SW 1271 (cell line): Measurements from ENCODE around the gene SIRT2.
"Not testable (repeated sequence)": the region's sequence is repeated elsewhere in the genome, so short reads cannot be mapped to it uniquely, and the experiment has no call there.

Experiments
- DNase-seq, 2 experiments: peaks; one replicate each; lab custom pipeline; 2025; lab: John Stamatoyannopoulos, UW

SIRT2 gene

GRCh38 chr19:38898788-38899446 lies 501 bp downstream of the SIRT2 start:
- DNase-seq: no peak

DNA sequence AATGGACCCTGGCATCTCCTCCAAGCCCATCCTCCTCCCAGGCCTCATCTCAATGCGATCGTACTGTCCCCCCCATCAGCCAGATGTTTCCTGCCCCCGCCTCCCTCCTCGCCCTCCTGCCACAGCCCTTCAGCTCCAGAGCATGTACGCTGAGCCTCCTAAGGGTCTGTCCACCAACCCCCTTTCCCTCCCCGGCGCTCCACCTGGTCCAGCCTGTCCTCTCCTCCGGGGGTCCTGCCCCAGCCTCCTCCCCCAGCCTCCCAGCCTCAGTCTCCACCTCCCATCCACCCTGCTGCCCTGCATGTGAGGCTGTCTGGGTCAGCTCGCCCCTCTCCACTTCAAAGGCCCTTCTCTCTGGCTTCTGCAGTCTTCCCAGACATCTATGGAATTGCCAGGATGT lies 4.5 kb downstream of the SIRT2 start:
- DNase-seq: no peak

DNA sequence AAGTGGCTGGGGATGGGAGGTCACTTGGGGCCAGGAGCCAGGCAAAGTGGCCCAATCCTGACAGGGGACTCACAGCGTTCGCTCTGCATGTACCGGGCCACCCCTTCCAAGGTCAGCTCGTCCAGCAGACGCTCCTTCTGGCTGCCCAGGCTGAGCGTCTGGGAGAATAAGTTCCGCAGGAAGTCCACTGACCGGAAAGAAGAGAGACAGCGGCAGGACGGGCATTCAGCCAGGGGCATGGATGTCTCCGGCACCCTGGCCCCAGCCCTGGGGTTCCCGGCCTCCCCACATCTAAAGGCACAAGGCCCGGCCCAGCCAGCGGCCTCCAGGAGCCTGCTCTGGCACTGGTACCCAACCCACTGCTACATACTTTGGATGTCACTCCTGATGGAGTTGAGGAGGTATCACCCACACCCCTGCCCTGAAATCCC lies 6.1 kb downstream of the SIRT2 start:
- no peak for DNase-seq

DNA sequence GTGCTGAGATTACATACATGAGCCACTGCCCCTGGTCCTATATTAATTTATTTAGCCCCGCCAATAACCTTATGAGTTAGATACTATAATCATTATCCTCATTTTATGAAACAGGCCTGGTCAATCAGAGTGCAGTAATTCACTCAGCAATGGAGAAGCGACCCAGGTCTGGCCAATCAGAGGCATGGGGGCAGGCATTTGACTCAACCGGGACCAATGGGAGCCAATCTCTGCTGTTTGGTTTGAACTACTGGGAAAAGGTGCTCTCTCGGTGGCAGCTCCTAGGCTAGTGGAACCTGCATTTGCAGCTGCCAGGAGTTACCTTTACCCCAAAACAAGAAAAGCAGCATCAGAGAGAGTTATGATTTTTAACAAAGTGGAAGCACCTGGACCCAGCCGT lies 6.6 kb downstream of the SIRT2 start:
- no peak for DNase-seq

DNA sequence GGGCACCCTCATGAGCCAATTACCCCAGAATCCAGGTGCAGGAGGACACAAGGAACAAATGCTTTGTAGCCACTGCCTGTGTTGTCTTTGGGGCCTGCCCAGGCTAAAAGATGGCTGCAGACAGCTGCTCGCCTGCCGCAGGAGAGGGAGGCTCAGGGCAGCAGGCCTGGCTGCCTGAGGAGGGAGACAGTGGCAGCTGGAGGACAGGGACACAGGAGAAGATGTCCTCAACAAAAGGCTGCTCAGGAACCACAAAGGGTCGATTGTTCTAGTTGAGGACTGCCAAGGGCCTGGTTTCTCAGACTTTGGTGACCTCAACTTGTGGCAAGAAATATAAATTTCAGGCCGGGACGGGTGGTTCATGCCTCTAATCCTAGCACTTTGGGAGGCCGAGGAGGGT lies 7.6 kb downstream of the SIRT2 start:
- no peak for DNase-seq

DNA sequence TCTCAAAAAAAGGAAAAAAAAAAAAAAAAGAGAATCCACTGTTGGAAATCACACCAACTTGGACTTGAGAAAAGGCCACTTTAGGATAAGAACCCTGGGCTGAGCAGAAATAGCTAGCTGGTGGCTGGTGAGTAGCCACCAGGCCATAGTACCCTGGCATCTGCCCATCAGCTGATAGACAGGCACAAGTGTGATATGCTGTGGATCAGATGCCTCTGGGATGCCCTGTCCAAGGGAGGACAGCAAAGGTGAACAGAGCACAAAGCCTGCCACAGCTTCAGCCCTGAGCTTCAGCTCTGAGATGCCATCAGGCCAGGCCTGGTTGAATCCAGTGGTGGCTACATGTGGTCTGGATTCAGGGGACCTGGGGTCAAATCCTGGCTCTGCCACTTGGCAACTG lies 8.7 kb downstream of the SIRT2 start:
- DNase-seq: no peak

- no peak for DNase-seq
Measured at GRCh38 chr19:38889803-38890202, 9.6 kb downstream of the SIRT2 start.

GRCh38 chr19:38888876-38889275 lies 10.5 kb downstream of the SIRT2 start:
- no peak for DNase-seq

GRCh38 chr19:38884691-38885090 lies 14.7 kb downstream of the SIRT2 start:
- not testable (repeated sequence) for DNase-seq

DNA sequence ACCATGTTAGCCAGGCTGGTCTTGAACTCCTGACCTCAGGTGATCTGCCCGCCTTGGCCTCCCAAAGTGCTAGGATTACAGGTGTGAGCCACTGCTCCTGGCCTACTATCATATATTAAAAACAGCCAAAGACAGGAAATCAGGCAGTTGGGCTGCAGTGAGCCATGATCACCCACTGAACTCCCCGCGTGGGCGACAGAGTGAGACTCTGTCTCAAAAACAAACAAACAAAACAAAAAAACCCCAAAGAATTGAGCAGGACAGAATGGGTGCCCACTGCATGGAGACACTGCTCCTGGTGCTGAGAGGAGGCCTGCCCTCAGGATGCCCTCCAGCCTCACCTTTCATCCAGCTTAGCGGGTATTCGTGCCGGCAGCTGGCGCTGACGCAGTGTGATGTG lies 16.1 kb downstream of the SIRT2 start:
- no peak for DNase-seq

- no peak for DNase-seq
Measured at GRCh38 chr19:38880882-38881609, 18.4 kb downstream of the SIRT2 start.

GRCh38 chr19:38880076-38880881 lies 19.1 kb downstream of the SIRT2 start:
- DNase-seq: no peak

- DNase-seq: no peak
Measured at GRCh38 chr19:38879400-38879751, 20.0 kb downstream of the SIRT2 start.

- no peak for DNase-seq
Measured at GRCh38 chr19:38878575-38879399, 20.6 kb downstream of the SIRT2 start.

DNA sequence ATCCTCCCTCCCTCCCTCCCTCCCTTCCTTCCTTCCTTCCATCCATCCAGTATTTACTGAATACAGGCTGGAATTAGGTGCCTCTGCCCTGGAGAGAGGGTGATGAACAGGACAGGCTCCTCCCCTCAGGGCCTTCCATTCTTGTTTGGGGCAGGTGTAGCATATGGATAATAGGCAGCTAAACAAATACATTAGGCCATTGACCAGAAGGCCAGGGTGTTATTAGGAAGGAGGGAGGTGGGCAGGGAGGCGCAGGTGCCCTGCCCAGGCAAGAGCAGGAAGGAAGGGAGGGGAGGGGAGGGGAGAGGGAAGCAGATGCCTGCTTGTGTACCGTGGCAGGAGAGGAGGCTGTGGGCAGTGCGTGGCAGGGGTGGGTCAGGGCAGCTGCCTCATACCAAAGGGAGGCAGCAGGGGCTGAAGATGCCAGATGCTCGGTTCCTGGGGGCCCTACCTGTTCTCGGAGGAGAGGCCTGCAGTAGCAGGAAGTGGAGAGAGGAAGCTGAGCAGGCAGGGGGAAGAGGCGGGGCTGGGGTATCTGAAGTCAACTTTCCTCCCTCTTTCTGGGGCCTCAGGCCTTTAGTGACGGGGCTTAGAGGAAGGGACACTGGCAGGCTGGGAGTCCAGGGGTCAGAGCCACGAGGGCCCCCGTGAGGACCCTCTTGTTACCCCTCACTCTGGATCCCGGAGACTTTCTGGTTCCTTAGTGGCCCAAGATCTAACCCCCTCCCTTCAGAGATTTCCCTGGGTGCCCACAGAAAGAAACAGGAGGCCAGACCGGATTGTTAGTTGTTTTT lies 21.4 kb downstream of the SIRT2 start, which contains the start of gene RINL:
RINL (minus strand) TSS at position 495 of the 794 bp plus-strand sequence. CDS start 1,533 bp downstream, outside the sequence.
- no peak for DNase-seq

DNA sequence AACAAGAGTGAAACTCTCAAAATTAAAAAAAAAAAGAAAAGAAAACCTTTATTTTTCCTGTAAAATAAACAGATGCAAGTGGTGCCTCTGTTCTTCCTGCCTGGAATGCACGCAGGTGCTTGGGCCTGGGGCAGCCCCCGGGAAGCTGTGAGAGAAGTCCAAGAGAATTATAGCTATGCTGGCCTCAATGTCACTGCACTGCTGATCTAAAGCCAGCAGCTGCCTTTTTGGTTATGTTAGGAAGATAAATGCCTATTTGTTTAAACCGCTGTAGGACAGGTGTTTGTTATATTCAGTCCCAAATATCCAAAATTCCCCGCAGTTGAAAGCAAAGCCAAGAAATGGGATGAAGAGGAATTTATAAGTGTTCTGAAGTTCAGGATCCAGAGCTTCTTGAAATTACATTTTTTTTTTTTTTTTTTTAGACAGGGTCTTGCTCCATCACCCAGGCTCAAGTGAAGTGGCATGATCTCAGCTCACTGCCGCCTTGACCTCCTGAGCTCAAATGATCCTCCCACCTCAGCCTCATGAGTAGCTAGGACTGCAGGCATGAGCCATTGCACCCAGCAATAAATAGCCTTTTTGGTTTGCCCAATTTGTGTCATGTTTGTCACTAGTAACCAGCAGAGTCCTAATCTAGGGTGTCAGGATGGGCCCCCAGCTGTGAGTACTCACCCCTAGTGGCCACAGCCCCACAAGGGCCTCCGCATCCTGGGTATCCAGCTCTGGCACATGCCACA lies 23.6 kb downstream of the SIRT2 start:
- no peak for DNase-seq

- not testable (repeated sequence) for DNase-seq
Measured at GRCh38 chr19:38873400-38873799, 26.0 kb downstream of the SIRT2 start.

GRCh38 chr19:38870612-38871011 lies 28.8 kb downstream of the SIRT2 start:
- DNase-seq: no peak

GRCh38 chr19:38869836-38870607 lies 29.4 kb downstream of the SIRT2 start:
- no peak for DNase-seq
